ENCODE results near the gene TMEM273.
A peak's percentile ranks its signal among the peaks of the same experiment; 100 is the strongest.

Gene TMEM273

DNA sequence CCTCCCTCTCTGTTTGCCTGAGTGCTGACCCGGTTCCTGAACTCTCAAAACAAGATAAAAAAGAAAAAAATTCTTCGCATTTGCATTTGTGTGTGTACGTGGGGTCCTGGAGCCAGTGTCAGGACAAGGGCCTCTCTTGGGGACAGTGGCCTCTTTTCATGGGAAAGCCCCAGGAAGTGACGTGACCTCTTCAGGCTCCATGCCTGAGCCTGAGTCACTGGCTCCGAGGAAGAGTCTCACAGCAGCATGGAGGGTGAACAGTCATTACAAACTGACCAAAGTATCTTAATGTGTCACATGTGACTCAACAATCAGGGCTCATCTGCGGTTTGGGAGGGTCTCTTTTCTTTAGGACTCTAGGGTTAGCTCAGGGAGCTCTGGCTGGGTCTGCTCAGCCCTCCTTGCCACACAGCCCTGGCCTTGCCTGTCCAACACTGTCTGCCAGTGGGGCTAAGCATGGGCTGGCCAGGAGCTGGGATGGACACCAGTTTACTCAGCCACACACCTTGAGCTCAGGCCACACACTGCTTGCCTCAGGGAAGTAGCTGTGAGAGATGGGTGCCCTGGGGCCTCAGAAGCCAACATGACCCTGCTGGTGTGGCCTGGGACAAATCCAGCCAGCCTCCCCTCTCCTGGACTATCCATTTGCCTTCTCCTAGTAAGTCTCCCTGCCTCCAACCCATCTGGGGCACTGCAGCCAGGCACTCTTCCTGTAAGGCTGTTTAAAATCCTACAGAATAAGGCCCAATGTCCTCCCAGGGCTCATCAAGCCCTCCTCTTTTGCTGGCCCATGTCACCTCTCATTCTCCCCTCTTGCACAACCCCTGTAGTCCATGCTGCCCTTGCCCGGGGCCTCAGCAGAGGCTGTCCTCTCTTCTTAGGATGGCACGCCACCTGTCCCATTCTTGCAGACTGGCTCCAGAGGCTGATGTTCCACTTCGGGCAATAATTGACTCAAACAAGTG is 10.5 kb downstream of the TMEM273 start:
- Mint-ChIP-seq H3K27me3 (ENCODE audit: low read depth, poor library complexity) (peaks cover 11% of the 10 kb centered on the region), H3K27ac (no peak overlapping the region), H3K9me3 (no peaks in the 10 kb centered on the region), H3K36me3 (ENCODE audit: low read depth) (no peaks in the 10 kb centered on the region), H3K4me1 (peaks cover 18% of the 10 kb centered on the region), H3K4me3 (no peak overlapping the region)
- no peak for DNase-seq
- TF ChIP-seq, protein P1, sequence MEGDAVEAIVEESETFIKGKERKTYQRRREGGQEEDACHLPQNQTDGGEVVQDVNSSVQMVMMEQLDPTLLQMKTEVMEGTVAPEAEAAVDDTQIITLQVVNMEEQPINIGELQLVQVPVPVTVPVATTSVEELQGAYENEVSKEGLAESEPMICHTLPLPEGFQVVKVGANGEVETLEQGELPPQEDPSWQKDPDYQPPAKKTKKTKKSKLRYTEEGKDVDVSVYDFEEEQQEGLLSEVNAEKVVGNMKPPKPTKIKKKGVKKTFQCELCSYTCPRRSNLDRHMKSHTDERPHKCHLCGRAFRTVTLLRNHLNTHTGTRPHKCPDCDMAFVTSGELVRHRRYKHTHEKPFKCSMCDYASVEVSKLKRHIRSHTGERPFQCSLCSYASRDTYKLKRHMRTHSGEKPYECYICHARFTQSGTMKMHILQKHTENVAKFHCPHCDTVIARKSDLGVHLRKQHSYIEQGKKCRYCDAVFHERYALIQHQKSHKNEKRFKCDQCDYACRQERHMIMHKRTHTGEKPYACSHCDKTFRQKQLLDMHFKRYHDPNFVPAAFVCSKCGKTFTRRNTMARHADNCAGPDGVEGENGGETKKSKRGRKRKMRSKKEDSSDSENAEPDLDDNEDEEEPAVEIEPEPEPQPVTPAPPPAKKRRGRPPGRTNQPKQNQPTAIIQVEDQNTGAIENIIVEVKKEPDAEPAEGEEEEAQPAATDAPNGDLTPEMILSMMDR (IDR thresholded peaks at IDR 0.05): no peak

- Mint-ChIP-seq H3K27me3 (ENCODE audit: low read depth, poor library complexity) (peaks cover 15% of the 10 kb centered on the region), H3K36me3 (ENCODE audit: low read depth) (no peaks in the 10 kb centered on the region), H3K4me3 (no peak overlapping the region), H3K9me3 (no peaks in the 10 kb centered on the region), H3K4me1 (peaks cover 18% of the 10 kb centered on the region), H3K27ac (no peak overlapping the region)
- TF ChIP-seq, protein P1 (IDR thresholded peaks at IDR 0.05): no peak
- no peak for DNase-seq
These were observed 11.6 kb downstream of the TMEM273 start for GRCh38 chr10:49176310-49177268.

- Mint-ChIP-seq H3K4me3 (no peak overlapping the region), H3K27me3 (ENCODE audit: low read depth, poor library complexity) (peaks cover 15% of the 10 kb centered on the region), H3K27ac (no peak overlapping the region), H3K36me3 (ENCODE audit: low read depth) (no peaks in the 10 kb centered on the region), H3K4me1 (peaks cover 18% of the 10 kb centered on the region), H3K9me3 (no peaks in the 10 kb centered on the region)
- TF ChIP-seq, protein P1 (IDR thresholded peaks at IDR 0.05): no peak
- no peak for DNase-seq
These were observed 12.4 kb downstream of the TMEM273 start for GRCh38 chr10:49175587-49176309.

GRCh38 chr10:49174926-49175500 is 13.2 kb downstream of the TMEM273 start:
- no peak for DNase-seq
- H3K9me3 Mint-ChIP-seq: no peaks in the 10 kb centered on the region
- peaks cover 15% of the 10 kb centered on the region for H3K27me3 Mint-ChIP-seq (ENCODE audit: low read depth, poor library complexity)
- no peaks in the 10 kb centered on the region for H3K36me3 Mint-ChIP-seq (ENCODE audit: low read depth)
- peaks cover 18% of the 10 kb centered on the region for H3K4me1 Mint-ChIP-seq
- H3K27ac Mint-ChIP-seq: peak overlapping the region; percentile 77
- TF ChIP-seq, protein P1 (IDR thresholded peaks at IDR 0.05): no peak
- H3K4me3 Mint-ChIP-seq: no peak overlapping the region

DNA sequence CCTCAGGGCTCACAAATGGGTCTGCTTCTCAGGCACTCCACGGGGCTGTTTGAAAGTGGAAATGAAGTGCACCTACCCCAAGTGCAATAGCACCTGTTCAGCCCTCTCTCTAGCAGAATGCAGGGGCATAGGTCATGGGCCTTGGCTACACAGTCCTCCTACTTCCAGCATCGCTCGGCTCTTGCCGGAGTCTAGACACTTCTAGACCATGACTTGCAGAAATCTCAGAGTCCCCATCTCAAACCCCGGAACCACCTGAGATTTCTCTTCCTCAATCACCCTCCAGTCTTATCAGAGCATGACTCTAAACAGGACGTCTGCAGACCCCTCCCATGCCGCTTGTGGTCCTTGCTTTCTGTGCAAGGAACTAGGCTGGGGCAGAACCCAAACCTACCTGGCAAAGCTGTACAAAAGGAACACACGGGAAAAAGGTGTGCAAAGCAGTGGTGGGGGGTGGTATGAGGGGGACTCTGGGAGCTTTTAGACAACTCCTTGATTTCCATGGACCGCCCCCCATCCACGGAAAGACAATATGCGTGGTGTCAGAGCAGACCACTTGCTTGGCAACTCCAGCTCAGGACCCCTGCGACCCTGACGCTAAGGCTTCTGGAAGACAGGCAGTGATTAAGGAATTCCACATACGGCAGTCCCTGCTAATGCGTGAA is 13.8 kb downstream of the TMEM273 start:
- peaks cover 15% of the 10 kb centered on the region for H3K27me3 Mint-ChIP-seq (ENCODE audit: low read depth, poor library complexity)
- H3K36me3 Mint-ChIP-seq (ENCODE audit: low read depth): no peaks in the 10 kb centered on the region
- peaks cover 18% of the 10 kb centered on the region for H3K4me1 Mint-ChIP-seq
- no peaks in the 10 kb centered on the region for H3K9me3 Mint-ChIP-seq
- peak overlapping the region; percentile 77 for H3K27ac Mint-ChIP-seq
- TF ChIP-seq, protein P1 (IDR thresholded peaks at IDR 0.05): no peak
- no peak overlapping the region for H3K4me3 Mint-ChIP-seq
- DNase-seq: no peak

Data from nephron progenitor cell (in vitro differentiated cells).